ENCODE data around the gene PPIG. TPM values are rescaled to one million over a fixed set of nuclear protein-coding genes. Genes with fewer than 3 reads are reported as not detected.
"Not testable (repeated sequence)": the region's sequence is repeated elsewhere in the genome, so short reads cannot be mapped to it uniquely, and the experiment has no call there.

PPIG gene
- 50.7 TPM for polyA plus RNA-seq (ENCODE audit: insufficient read length)

- peak; percentile 80 for DNase-seq (ENCODE audit: low read depth)
These were observed at the start of gene PPIG for GRCh38 chr2:169584005-169584877. TSS of gene PPIG (plus strand) at chr2:169584351. CDS start at chr2:169604042, 19,691 bp downstream.

GRCh38 chr2:169539460-169539859 lies 44.7 kb upstream of the PPIG start:
- DNase-seq (ENCODE audit: low read depth): not testable (repeated sequence)

- DNase-seq (ENCODE audit: low read depth): no peak
These were observed 44.0 kb upstream of the PPIG start for GRCh38 chr2:169540146-169540545.

- no peak for DNase-seq (ENCODE audit: low read depth)
These were observed 41.7 kb upstream of the PPIG start for GRCh38 chr2:169542433-169542832.

GRCh38 chr2:169546756-169547155 lies 37.4 kb upstream of the PPIG start:
- DNase-seq (ENCODE audit: low read depth): no peak

GRCh38 chr2:169561364-169561763 lies 22.8 kb upstream of the PPIG start:
- no peak for DNase-seq (ENCODE audit: low read depth)

- not testable (repeated sequence) for DNase-seq (ENCODE audit: low read depth)
These were observed 22.1 kb upstream of the PPIG start for GRCh38 chr2:169562084-169562483.

GRCh38 chr2:169562519-169562918 lies 21.6 kb upstream of the PPIG start:
- no peak for DNase-seq (ENCODE audit: low read depth)

GRCh38 chr2:169565686-169566085 lies 18.5 kb upstream of the PPIG start:
- DNase-seq (ENCODE audit: low read depth): no peak

GRCh38 chr2:169569948-169570347 lies 14.2 kb upstream of the PPIG start:
- DNase-seq (ENCODE audit: low read depth): no peak

- DNase-seq (ENCODE audit: low read depth): not testable (repeated sequence)
These were observed 13.4 kb upstream of the PPIG start for GRCh38 chr2:169570752-169571151.

- no peak for DNase-seq (ENCODE audit: low read depth)
These were observed 12.6 kb upstream of the PPIG start for GRCh38 chr2:169571571-169571970.

GRCh38 chr2:169572189-169572588 lies 12.0 kb upstream of the PPIG start:
- no peak for DNase-seq (ENCODE audit: low read depth)

GRCh38 chr2:169572821-169573159 lies 11.4 kb upstream of the PPIG start:
- no peak for DNase-seq (ENCODE audit: low read depth)

GRCh38 chr2:169573160-169573973 lies 10.8 kb upstream of the PPIG start, which contains the start of gene FASTKD1:
TSS of gene FASTKD1 (minus strand) at chr2:169573865. CDS start at chr2:169572029, 1,836 bp downstream.
- DNase-seq (ENCODE audit: low read depth): peak; percentile 81

GRCh38 chr2:169573974-169574299 lies 10.2 kb upstream of the PPIG start:
- DNase-seq (ENCODE audit: low read depth): no peak

- DNase-seq (ENCODE audit: low read depth): not testable (repeated sequence)
These were observed 9.6 kb upstream of the PPIG start for GRCh38 chr2:169574539-169574938.

GRCh38 chr2:169575264-169575663 lies 8.9 kb upstream of the PPIG start:
- DNase-seq (ENCODE audit: low read depth): not testable (repeated sequence)

- no peak for DNase-seq (ENCODE audit: low read depth)
These were observed 5.1 kb upstream of the PPIG start for GRCh38 chr2:169579044-169579443.

GRCh38 chr2:169582552-169583266 lies 1.4 kb upstream of the PPIG start:
- DNase-seq (ENCODE audit: low read depth): not testable (repeated sequence)

GRCh38 chr2:169583518-169583917 lies 633 bp upstream of the PPIG start:
- DNase-seq (ENCODE audit: low read depth): no peak

- no peak for DNase-seq (ENCODE audit: low read depth)
These were observed 1.5 kb downstream of the PPIG start for GRCh38 chr2:169585673-169586072.
